Fibroblast of lung (primary cell): Measurements from ENCODE around the gene TLX1. TPM values are rescaled to one million over a fixed set of nuclear protein-coding genes. Genes with fewer than 3 reads are reported as not detected.

Experiments used
- DNase-seq, 2 donors: peaks; one replicate each; pipeline versions ENCODE4 v3.0.0 to v3.0.0-alpha.2; 2010; ENCODE audit warnings: low read depth in 2 of 2
- H2AFZ ChIP-seq: 2 replicates; pipeline ENCODE4 v1.5.1; 2012; ENCODE audit warnings: low read length, control low read depth, inconsistent platforms
- H3K27ac ChIP-seq: 2 replicates; pipeline ENCODE4 v1.5.1; 2011; ENCODE audit warnings: low read length, control low read depth; ENCODE audit not compliant: insufficient read depth
- H3K27me3 ChIP-seq: 2 replicates; pipeline ENCODE4 v1.5.1; 2011; ENCODE audit warnings: mild to moderate bottlenecking, low read length; ENCODE audit not compliant: control insufficient read depth, insufficient read depth
- H3K36me3 ChIP-seq: 2 replicates; pipeline ENCODE4 v1.5.1; 2011; ENCODE audit warnings: low read length; ENCODE audit not compliant: control insufficient read depth, insufficient read depth
- H3K4me1 ChIP-seq: 2 replicates; pipeline ENCODE4 v1.5.1; 2011; ENCODE audit warnings: low read length; ENCODE audit not compliant: control insufficient read depth, insufficient read depth; ENCODE audit errors: extremely low read depth
- H3K4me2 ChIP-seq: 2 replicates; pipeline ENCODE4 v1.5.1; 2011; ENCODE audit warnings: low read length, control low read depth; ENCODE audit not compliant: insufficient read depth; ENCODE audit errors: extremely low read depth
- H3K4me3 ChIP-seq, 4 experiments: fragments of 200-600 bp in 1 of 4; sonication (generic) in 1 of 4; replicated peaks in 1 of 4; 2 replicates each; pipeline ENCODE4 v1.5.1; 2011 to 2016; ENCODE audit warnings: low read length in 4 of 4, low read depth in 3 of 4, mild to moderate bottlenecking in 3 of 4, control low read depth in 2 of 4, inconsistent platforms in 1 of 4, mixed read lengths in 1 of 4; ENCODE audit not compliant: insufficient read depth in 1 of 4; ENCODE audit errors: control extremely low read depth in 1 of 4
- H3K79me2 ChIP-seq: 2 replicates; pipeline ENCODE4 v1.5.1; 2012; ENCODE audit warnings: mild to moderate bottlenecking, low read length, inconsistent platforms; ENCODE audit not compliant: control insufficient read depth, insufficient read depth
- H3K9ac ChIP-seq: 2 replicates; pipeline ENCODE4 v1.5.1; 2011; ENCODE audit warnings: mild to moderate bottlenecking, low read length, control low read depth; ENCODE audit not compliant: insufficient read depth
- H3K9me3 ChIP-seq: 2 replicates; pipeline ENCODE4 v1.5.1; 2012; ENCODE audit warnings: low read depth, low read length; ENCODE audit not compliant: control insufficient read depth, insufficient read depth
- H4K20me1 ChIP-seq: 2 replicates; pipeline ENCODE4 v1.5.1; 2011; ENCODE audit warnings: low read length; ENCODE audit not compliant: control insufficient read depth, insufficient read depth; ENCODE audit errors: extremely low read depth
- CTCF ChIP-seq, 2 donors: IDR thresholded peaks in 1 of 2; conservative IDR thresholded peaks in 1 of 2; 1 replicate in 1 of 2; 2 replicates in 1 of 2; pipeline ENCODE4 v1.5.1; 2011 to 2012; ENCODE audit warnings: low read length in 2 of 2, control low read depth in 1 of 2, inconsistent platforms in 1 of 2, low read depth in 1 of 2, mild to moderate bottlenecking in 1 of 2
- EZH2 ChIP-seq: IDR thresholded peaks from 2 replicates; pipeline ENCODE4 v1.5.1; 2012; ENCODE audit warnings: low read length, control low read depth, mild to moderate bottlenecking; ENCODE audit errors: missing control alignments
- polyA plus RNA-seq, 2 donors: library from polyadenylated mRNA; depleted of rRNA in 1 of 2; stranded (reverse) in 1 of 2; unstranded in 1 of 2; fragments of >200 nt; gene quantifications; 2 replicates each; pipeline ENCODE4 v1.2.1, GENCODE V29; 2011 to 2012; ENCODE audit warnings: missing spikeins in 1 of 2
- total RNA-seq: library from RNA; depleted of rRNA; stranded (reverse); fragments of >200 nt; gene quantifications from 2 replicates; pipeline ENCODE4 v1.2.1, GENCODE V29; 2014

TLX1 gene
- total and polyA plus RNA-seq, 2 donors (not counting 1 experiment from before 2014, with no cell fraction given), result not detected

GRCh38 chr10:101155896-101156295, 24.8 kb downstream of the TLX1 start:
- Histone ChIP-seq H2AFZ (no peak overlapping the region), H3K27me3 (peaks cover 23% of the 10 kb centered on the region), H3K36me3 (no peaks in the 10 kb centered on the region), H3K27ac (no peak overlapping the region), H4K20me1 (no peaks in the 10 kb centered on the region), H3K9me3 (no peaks in the 10 kb centered on the region), H3K9ac (no peak overlapping the region), H3K4me2 (no peak overlapping the region), H3K4me1 (no peaks in the 10 kb centered on the region), H3K79me2 (no peaks in the 10 kb centered on the region), H3K4me3 (no peak overlapping the region)
- peak in 1 of 2 donors; percentile 17 for DNase-seq
- no peak for TF ChIP-seq CTCF (conservative IDR thresholded peaks at IDR 0.05 in 1 of 2, IDR thresholded peaks at IDR 0.05 in 1 of 2; ENCODE audit: low read depth in 1 of 2, low read length in 2 of 2)
- TF ChIP-seq EZH2, result no peak

DNA sequence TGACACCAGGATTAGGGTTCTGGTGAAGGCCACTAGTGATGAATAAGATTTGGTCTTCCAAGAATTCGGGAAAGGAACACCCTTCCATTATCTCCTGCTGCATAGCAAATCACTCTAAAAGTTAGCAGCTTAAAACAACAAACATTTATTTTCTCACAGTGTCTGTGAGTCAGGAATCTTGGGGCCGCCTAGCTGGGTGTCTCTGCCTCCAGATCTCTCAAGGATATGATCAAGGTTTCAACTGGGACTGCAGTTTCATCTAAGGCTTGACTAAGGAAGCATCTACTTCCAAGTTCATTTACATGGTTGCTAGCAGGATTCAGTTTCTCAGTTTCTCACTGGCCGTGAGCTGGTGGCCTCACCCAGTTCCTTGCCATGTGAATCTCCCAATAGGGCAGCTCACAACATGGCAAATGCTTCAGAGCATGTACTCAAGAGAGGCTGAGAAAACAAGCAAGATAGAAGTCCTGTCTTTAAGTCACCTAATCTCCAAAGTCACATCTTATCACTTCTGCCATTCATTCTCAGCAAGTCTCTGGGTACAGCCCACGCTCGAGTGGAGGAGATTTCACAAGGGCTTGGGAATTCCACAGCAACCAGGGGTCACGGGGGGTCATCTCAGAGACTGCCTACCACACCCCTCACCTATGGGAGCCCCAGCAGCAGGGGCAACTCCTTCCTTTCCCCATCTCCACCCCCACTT, 26.8 kb downstream of the TLX1 start:
- Histone ChIP-seq H3K79me2 (no peaks in the 10 kb centered on the region), H3K9me3 (no peaks in the 10 kb centered on the region), H3K36me3 (no peaks in the 10 kb centered on the region), H4K20me1 (no peaks in the 10 kb centered on the region), H3K4me2 (no peak overlapping the region), H3K27me3 (peaks cover 31% of the 10 kb centered on the region), H3K4me3 (no peak overlapping the region), H3K4me1 (no peaks in the 10 kb centered on the region), H2AFZ (no peak overlapping the region), H3K27ac (no peak overlapping the region), H3K9ac (no peak overlapping the region)
- no peak for TF ChIP-seq CTCF (conservative IDR thresholded peaks at IDR 0.05 in 1 of 2, IDR thresholded peaks at IDR 0.05 in 1 of 2; ENCODE audit: low read depth in 1 of 2, low read length in 2 of 2)
- no peak for DNase-seq

DNA sequence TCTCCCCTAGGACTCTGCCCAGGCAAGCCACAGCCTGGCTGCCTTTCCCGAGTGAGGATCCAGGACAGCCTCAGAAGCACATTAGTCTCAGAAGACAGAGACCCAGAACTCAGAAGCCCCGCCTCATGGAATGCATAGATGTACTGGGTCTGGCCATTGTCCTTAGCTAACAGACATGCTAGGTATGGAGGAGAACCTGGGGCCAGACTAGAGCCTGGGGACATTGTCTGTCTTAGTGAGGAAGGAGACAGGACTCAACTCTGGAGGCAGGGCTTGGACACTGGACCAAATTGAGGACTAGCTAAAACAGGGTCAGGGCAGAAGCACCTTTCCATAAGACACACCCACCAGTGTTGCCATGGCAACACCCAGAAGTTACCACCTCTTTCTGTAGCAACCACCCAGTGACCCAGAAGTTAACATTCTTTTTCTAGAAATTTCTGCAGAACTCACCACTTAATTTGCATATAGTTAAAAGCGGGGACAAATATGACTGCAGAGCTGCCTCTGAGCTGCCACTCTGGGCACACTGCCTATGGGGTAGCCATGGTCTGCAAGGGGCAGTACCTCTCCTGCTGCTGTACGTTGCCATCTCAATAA, 27.5 kb downstream of the TLX1 start:
- no peak overlapping the region for H3K9ac ChIP-seq
- no peak overlapping the region for H3K27ac ChIP-seq
- no peak for DNase-seq
- H3K9me3 ChIP-seq, result no peaks in the 10 kb centered on the region
- H3K36me3 ChIP-seq, result no peaks in the 10 kb centered on the region
- no peak overlapping the region for H3K4me3 ChIP-seq
- peaks cover 31% of the 10 kb centered on the region for H3K27me3 ChIP-seq
- H4K20me1 ChIP-seq, result no peaks in the 10 kb centered on the region
- no peaks in the 10 kb centered on the region for H3K4me1 ChIP-seq
- H3K79me2 ChIP-seq, result no peaks in the 10 kb centered on the region
- no peak overlapping the region for H2AFZ ChIP-seq
- no peak for TF ChIP-seq CTCF (conservative IDR thresholded peaks at IDR 0.05 in 1 of 2, IDR thresholded peaks at IDR 0.05 in 1 of 2; ENCODE audit: low read depth in 1 of 2, low read length in 2 of 2)
- TF ChIP-seq EZH2, result no peak
- H3K4me2 ChIP-seq, result no peak overlapping the region
